ENCODE measurements around the gene DIP2C. TPM values are rescaled to one million over a fixed set of nuclear protein-coding genes. Genes with fewer than 3 reads are reported as not detected.
"Not testable (repeated sequence)": the region's sequence is repeated elsewhere in the genome, so short reads cannot be mapped to it uniquely, and the experiment has no call there.

The DIP2C gene
- total RNA-seq, 2 experiments from 2014 or later: 0.85 to 0.95 TPM

- Mint-ChIP-seq H3K9me3 (no peaks in the 10 kb centered on the region), H3K27me3 (peaks cover 13% of the 10 kb centered on the region), H3K36me3 (ENCODE audit: low read depth) (no peaks in the 10 kb centered on the region), H3K4me1 (ENCODE audit: low read depth) (no peaks in the 10 kb centered on the region), H3K4me3 (no peak overlapping the region), H3K27ac (no peak overlapping the region)
- ChIA-PET CTCF (no interaction called here), POLR2A (no interaction called here)
- TF ChIP-seq, protein P1, sequence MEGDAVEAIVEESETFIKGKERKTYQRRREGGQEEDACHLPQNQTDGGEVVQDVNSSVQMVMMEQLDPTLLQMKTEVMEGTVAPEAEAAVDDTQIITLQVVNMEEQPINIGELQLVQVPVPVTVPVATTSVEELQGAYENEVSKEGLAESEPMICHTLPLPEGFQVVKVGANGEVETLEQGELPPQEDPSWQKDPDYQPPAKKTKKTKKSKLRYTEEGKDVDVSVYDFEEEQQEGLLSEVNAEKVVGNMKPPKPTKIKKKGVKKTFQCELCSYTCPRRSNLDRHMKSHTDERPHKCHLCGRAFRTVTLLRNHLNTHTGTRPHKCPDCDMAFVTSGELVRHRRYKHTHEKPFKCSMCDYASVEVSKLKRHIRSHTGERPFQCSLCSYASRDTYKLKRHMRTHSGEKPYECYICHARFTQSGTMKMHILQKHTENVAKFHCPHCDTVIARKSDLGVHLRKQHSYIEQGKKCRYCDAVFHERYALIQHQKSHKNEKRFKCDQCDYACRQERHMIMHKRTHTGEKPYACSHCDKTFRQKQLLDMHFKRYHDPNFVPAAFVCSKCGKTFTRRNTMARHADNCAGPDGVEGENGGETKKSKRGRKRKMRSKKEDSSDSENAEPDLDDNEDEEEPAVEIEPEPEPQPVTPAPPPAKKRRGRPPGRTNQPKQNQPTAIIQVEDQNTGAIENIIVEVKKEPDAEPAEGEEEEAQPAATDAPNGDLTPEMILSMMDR (IDR thresholded peaks at IDR 0.05): no peak
- DNase-seq (no peak), ATAC-seq (no peak)
- intact Hi-C loops (cut with micrococcal nuclease): no loop called here
Measured at GRCh38 chr10:635088-635861, 54.2 kb downstream of the DIP2C start.

DNA sequence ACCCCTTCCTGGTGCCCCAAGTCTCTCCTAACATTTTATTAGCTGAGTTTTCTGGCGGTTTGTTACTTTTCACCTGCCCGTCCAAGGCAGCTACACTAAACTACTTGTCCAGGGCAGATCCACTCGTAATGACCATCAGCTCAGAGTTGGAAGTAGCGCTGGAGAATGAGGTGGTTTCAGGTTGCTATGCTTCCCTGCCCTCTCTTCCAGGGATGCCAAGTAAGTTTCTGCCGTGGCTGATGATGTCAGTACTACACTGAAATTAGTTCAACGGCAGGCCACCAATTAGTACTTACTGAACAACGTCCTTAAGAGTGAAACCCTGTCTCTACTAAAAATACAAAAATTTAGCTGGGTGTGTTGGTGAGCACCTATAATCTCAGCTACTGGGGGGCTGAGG lies 55.2 kb downstream of the DIP2C start:
- Mint-ChIP-seq H3K27ac (no peak overlapping the region), H3K4me1 (ENCODE audit: low read depth) (no peaks in the 10 kb centered on the region), H3K27me3 (peaks cover 13% of the 10 kb centered on the region), H3K36me3 (ENCODE audit: low read depth) (no peaks in the 10 kb centered on the region), H3K9me3 (no peaks in the 10 kb centered on the region), H3K4me3 (no peak overlapping the region)
- no peak for ATAC-seq
- POLR2A ChIA-PET: no interaction called here
- CTCF ChIA-PET: no interaction called here
- no peak for DNase-seq
- intact Hi-C loops (cut with micrococcal nuclease): no loop called here
- TF ChIP-seq, protein P1 (IDR thresholded peaks at IDR 0.05): no peak

- peaks cover 13% of the 10 kb centered on the region for H3K27me3 Mint-ChIP-seq
- no peaks in the 10 kb centered on the region for H3K4me1 Mint-ChIP-seq (ENCODE audit: low read depth)
- H3K27ac Mint-ChIP-seq: no peak overlapping the region
- H3K36me3 Mint-ChIP-seq (ENCODE audit: low read depth): no peaks in the 10 kb centered on the region
- no peaks in the 10 kb centered on the region for H3K9me3 Mint-ChIP-seq
- intact Hi-C loops (cut with micrococcal nuclease): no loop called here
- TF ChIP-seq, protein P1 (IDR thresholded peaks at IDR 0.05): no peak
- DNase-seq (no peak), ATAC-seq (no peak)
- CTCF ChIA-PET: no interaction called here
- H3K4me3 Mint-ChIP-seq: no peak overlapping the region
- POLR2A ChIA-PET: no interaction called here
Measured at GRCh38 chr10:633279-634245, 55.9 kb downstream of the DIP2C start.

DNA sequence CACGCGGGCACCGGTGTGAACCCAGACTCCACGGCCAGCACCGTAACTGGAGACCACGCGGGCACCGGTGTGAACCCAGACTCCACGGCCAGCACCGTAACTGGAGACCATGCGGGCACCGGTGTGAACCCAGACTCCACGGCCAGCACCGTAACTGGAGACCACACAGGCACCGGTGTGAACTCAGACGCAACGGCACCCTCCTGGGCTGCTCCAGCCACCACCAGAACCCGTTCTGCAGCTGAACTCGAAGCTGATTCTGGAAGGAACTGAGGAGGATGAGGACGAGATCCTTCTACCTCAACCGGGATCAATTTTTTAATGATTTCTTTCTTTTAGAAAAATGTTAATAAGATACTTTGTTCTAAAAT lies 56.7 kb downstream of the DIP2C start:
- H3K4me1 Mint-ChIP-seq (ENCODE audit: low read depth); DNase-seq; H3K27ac Mint-ChIP-seq; CTCF ChIA-PET; H3K36me3 Mint-ChIP-seq (ENCODE audit: low read depth); POLR2A ChIA-PET; ATAC-seq; H3K4me3 Mint-ChIP-seq; H3K9me3 Mint-ChIP-seq; intact Hi-C loops (cut with micrococcal nuclease): not testable (repeated sequence)
- H3K27me3 Mint-ChIP-seq: peaks cover 15% of the 10 kb centered on the region

DNA sequence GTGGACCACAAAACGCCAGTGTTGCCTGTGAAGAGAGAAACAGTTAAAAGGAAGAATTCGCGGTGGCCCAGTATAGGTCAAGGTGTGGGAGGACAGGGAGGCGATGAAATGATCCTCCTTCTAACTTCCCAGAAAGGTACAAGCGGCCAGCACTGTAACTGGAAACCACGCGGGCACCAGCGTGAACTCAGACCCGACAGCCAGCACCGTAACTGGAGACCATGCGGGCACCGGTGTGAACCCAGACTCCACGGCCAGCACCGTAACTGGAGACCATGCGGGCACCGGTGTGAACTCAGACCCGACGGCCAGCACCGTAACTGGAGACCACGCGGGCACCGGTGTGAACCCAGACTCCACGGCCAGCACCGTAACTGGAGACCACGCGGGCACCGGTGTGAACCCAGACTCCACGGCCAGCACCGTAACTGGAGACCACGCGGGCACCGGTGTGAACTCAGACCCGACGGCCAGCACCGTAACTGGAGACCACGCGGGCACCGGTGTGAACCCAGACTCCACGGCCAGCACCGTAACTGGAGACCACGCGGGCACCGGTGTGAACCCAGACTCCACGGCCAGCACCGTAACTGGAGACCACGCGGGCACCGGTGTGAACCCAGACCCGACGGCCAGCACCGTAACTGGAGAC lies 57.2 kb downstream of the DIP2C start:
- H3K4me3 Mint-ChIP-seq; DNase-seq; H3K27ac Mint-ChIP-seq; POLR2A ChIA-PET; H3K9me3 Mint-ChIP-seq; ATAC-seq; H3K4me1 Mint-ChIP-seq (ENCODE audit: low read depth); CTCF ChIA-PET; H3K36me3 Mint-ChIP-seq (ENCODE audit: low read depth); intact Hi-C loops (cut with micrococcal nuclease): not testable (repeated sequence)
- peaks cover 12% of the 10 kb centered on the region for H3K27me3 Mint-ChIP-seq
